GM21381 (cell line): ENCODE results near the gene TBPL2.

Experiments used
- ATAC-seq: cut with Tn5 transposase; IDR thresholded peaks from one replicate; pipeline ENCODE4 v1.9.1; 2021; ENCODE audit warnings: mild to moderate bottlenecking, moderate library complexity; ENCODE audit not compliant: unreplicated experiment

Gene TBPL2

DNA sequence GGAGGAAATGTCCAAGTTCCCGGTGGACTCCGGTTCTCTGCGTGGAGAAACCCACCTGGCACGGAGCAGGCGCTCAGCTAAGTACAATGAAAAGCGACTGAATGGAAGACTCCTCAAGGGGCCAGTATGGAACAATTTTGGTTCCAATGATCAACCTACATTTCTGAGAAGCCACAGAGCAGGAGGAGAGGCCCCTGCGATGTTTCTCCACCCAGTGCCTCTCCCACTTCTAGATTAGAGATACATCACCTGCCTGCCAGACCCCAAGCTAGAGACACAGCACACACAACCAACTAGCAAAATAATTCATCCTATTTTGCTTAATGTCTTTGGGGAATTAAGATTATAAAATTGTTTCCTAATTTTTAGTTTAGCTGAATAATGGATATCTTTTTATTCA, 67.6 kb downstream of the TBPL2 start:
- ATAC-seq: no peak

DNA sequence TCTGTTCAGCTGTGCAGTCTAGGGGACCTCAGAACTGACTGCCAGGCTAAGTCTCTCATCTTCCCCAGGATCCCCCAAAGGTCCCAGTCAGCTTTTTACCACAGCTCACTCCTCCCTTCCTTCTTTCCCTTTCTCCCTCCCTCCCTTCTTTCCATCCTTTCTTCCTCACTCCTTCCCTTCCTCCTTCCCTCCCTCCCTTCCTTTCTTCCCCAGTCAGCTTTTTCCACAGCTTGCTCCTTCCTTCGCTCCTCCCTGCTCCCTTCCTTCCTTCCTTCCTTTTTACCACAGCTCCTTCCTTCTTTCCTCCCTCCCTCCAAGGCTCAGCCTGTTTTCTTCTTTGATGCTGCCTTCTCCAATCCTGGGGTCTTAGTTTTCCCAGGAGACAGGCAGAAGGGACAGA, 68.0 kb downstream of the TBPL2 start:
- no peak for ATAC-seq

DNA sequence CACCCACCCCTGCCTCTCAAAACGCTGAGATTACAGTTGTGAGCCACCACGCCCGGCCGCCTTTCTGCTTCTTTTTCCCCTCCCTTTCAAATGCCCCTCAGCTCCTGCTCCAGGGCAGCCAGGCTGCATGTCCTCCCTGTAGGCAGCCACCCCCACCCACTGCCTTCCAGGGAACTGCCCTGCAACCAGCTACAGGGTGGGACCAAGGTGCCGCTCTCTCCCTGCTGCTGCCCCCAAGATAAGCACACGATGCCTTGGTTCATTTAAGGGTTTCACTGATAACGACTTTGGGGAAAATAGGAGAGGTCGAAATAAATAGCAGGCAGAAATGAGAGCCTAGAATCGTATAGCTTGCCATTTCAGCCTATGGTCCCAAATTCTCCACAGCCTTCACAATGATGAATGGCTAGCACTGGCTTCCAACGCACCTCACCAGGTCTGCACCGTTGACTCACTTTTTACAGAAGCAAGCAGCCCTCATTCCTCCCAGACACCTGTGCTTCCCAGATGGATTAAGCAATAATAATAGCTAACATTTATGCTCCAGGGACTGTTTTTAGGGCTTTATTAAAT, 69.4 kb downstream of the TBPL2 start:
- no peak for ATAC-seq

DNA sequence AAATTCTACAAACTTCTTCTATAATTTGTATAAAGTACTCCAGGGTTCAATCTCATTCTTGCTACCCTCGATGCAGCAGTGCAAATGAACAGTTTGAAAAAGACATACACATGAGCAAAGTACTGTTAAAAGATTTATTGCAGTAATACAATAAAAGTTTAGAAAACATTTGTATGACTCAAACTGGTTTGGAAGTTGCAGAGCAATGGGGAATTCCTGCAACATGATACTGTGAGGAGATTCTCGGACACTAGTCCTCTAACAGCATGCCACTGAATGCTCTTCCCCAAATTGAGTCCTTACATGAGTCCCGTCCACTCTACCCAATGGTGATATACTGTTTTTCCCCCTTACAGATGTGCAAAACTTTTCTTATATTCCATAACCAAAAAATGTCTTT, 74.1 kb downstream of the TBPL2 start:
- ATAC-seq: no peak
